GM12875 (cell line): ENCODE results near the gene TAF5.
A peak's percentile ranks its signal among the peaks of the same experiment; 100 is the strongest.

Experiments
- H3K4me3 ChIP-seq: one replicate; pipeline ENCODE4 v1.5.1; 2011; ENCODE audit warnings: low read depth, low read length, control low read depth
- CTCF ChIP-seq: IDR thresholded peaks from 2 replicates; pipeline ENCODE4 v1.5.1; 2011; ENCODE audit warnings: low read depth, mild to moderate bottlenecking, control low read depth, inconsistent platforms, low read length, moderate library complexity, borderline replicate concordance; ENCODE audit not compliant: insufficient read depth

The TAF5 gene

GRCh38 chr10:103367782-103368518 is at the start of gene TAF5:
Gene TAF5, plus strand, starts transcription at chr10:103367976. Its CDS starts 14 bp downstream, at chr10:103367990.
- H3K4me3 ChIP-seq: peak within 1 kb of the TSS; percentile 90
- no peak for TF ChIP-seq CTCF

GRCh38 chr10:103327906-103328305 is 39.9 kb upstream of the TAF5 start:
- no peak overlapping the region for H3K4me3 ChIP-seq
- no peak for TF ChIP-seq CTCF

- no peak; the same call in 1 of the 2 replicates for TF ChIP-seq CTCF
- H3K4me3 ChIP-seq: no peak overlapping the region
These were observed 33.7 kb upstream of the TAF5 start for GRCh38 chr10:103333934-103334520.

- H3K4me3 ChIP-seq: no peak overlapping the region
- no peak for TF ChIP-seq CTCF
These were observed 33.2 kb upstream of the TAF5 start for GRCh38 chr10:103334567-103334966.

- no peak for TF ChIP-seq CTCF
- no peak overlapping the region for H3K4me3 ChIP-seq
These were observed 31.4 kb upstream of the TAF5 start for GRCh38 chr10:103336370-103336769.

- H3K4me3 ChIP-seq: peak overlapping the region; percentile 94
- no peak for TF ChIP-seq CTCF
These were observed 17.6 kb upstream of the TAF5 start for GRCh38 chr10:103350175-103350516.
